Naive B cell (primary cell): ENCODE data around the gene FYN. TPM values are rescaled to one million over a fixed set of nuclear protein-coding genes. Genes with fewer than 3 reads are reported as not detected.
"Not testable (repeated sequence)": the region's sequence is repeated elsewhere in the genome, so short reads cannot be mapped to it uniquely, and the experiment has no call there.

Experiments
- ATAC-seq, 2 donors: fragments of 150-1000 bp; cut with Tn5 transposase; 2 replicates each; pipeline ENCODE4 v1.10.0; 2021; ENCODE audit warnings: low read depth in 2 of 2, mild to moderate bottlenecking in 2 of 2, moderate library complexity in 2 of 2
- DNase-seq: peaks from one replicate; pipeline ENCODE4 v3.0.0; 2022
- H3K27ac Mint-ChIP-seq, 6 donors: one replicate each; pipeline ENCODE4 v1.8.0; 2020 to 2022; ENCODE audit warnings: mild to moderate bottlenecking in 6 of 6, mixed read lengths in 6 of 6, moderate library complexity in 5 of 6, inconsistent platforms in 2 of 6
- H3K27me3 Mint-ChIP-seq, 3 donors: one replicate each; pipeline ENCODE4 v1.8.0; 2021 to 2022; ENCODE audit warnings: mixed read lengths in 3 of 3, mild to moderate bottlenecking in 1 of 3
- H3K36me3 Mint-ChIP-seq, 2 donors: one replicate each; pipeline ENCODE4 v1.8.0; 2020 to 2022; ENCODE audit warnings: mixed read lengths in 2 of 2, inconsistent platforms in 1 of 2, mild to moderate bottlenecking in 1 of 2
- H3K4me1 Mint-ChIP-seq, 3 donors: one replicate each; pipeline ENCODE4 v1.8.0; 2020 to 2022; ENCODE audit warnings: mixed read lengths in 3 of 3, inconsistent platforms in 1 of 3, mild to moderate bottlenecking in 1 of 3, moderate library complexity in 1 of 3
- H3K4me3 Mint-ChIP-seq, 8 donors: one replicate each; pipeline ENCODE4 v1.8.0; 2020 to 2022; ENCODE audit warnings: mild to moderate bottlenecking in 8 of 8, mixed read lengths in 8 of 8, moderate library complexity in 8 of 8, inconsistent platforms in 2 of 8
- H3K9me3 Mint-ChIP-seq, 7 donors: one replicate each; pipeline ENCODE4 v1.8.0; 2020 to 2022; ENCODE audit warnings: mixed read lengths in 7 of 7, mild to moderate bottlenecking in 5 of 7, inconsistent platforms in 2 of 7, moderate library complexity in 1 of 7
- polyA plus RNA-seq, 6 donors: library from polyadenylated mRNA; unstranded; fragments of 300-500 nt; fragmentation: Illumina TruSeq; gene quantifications; one replicate each; pipeline ENCODE4 v1.2.3, GENCODE V29; 2021; ENCODE audit warnings: low read depth in 6 of 6

Gene FYN
- polyA plus RNA-seq, 6 donors from 2014 or later = 53.1 to 94.5 (median 78.7) TPM

DNA sequence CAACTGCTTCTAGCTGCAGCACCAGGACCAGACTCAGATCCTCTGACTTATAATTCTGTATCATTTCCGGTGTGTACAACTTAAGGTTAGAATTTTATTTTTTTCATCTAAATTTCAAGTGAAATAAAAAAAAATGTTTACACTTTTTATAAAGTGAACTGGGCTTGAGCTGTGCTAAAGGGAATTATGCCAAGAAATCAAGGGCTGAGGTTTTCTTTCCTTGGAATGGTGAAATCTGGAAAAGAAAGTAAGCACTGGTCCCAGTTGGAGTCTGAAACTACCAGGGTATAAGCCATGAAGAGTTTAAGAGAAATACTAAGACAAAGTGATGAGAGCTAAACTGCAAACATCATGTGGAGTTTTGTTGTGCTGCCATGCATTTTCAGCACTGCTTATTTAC lies 21.7 kb upstream of the FYN start:
- H3K27ac Mint-ChIP-seq = no peak overlapping the region
- ATAC-seq = no peak

DNA sequence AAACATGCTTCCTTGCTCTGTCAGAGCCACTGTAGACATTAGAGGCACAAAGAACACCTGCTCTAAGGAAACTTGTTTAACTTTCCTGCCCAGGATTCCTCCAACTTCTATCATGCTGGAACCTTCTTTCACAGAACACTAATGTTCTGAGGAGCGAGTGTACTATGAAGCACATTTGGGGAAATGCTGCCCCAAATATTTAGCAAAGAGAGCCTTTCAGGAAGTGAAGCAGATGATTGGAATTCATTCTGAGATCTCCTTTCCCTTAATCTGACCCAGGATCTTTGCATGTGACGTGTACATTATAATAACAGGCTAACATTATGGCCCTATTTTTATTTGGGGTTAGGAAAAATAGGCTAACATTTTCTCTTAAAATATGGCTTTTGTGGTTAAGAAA lies 21.0 kb upstream of the FYN start:
- Mint-ChIP-seq H3K4me3 (no peak overlapping the region), H3K4me1 (no peaks in the 10 kb centered on the region), H3K9me3 (no peaks in the 10 kb centered on the region), H3K27me3 (peaks cover 0 to 7% (median 0%) of the 10 kb centered on the region in 3 donors), H3K27ac (peak overlapping the region in 1 of 6 donors; percentile 18), H3K36me3 (no peaks in the 10 kb centered on the region)
- no peak for ATAC-seq
- DNase-seq = no peak

More for the DNA sequence above, 21.7 kb upstream of the FYN start:
- no peak for DNase-seq
- H3K4me1 Mint-ChIP-seq = no peaks in the 10 kb centered on the region
- H3K9me3 Mint-ChIP-seq = no peaks in the 10 kb centered on the region
- H3K4me3 Mint-ChIP-seq = no peak overlapping the region
- no peaks in the 10 kb centered on the region for H3K36me3 Mint-ChIP-seq
- H3K27me3 Mint-ChIP-seq = peaks cover 0 to 7% (median 0%) of the 10 kb centered on the region in 3 donors

DNA sequence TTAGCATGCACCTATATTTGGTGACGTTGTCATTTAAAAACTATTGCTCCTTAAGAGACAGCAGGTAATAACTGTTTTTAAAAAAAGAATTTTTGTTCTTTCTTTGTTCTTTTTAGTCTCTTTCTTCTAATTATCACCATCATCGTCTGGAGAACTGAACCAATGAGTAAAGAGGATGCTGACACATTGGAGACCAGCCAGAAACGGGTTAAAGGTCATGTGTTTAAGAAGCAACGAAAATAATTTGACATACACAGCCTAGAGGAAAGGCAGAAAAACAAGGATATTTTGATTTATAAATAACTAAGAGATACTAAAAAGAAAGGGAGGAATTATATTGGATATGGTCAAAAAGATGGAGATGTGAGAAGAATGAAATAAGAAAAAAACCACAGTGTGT lies 19.2 kb upstream of the FYN start:
- Mint-ChIP-seq H3K4me1 (no peaks in the 10 kb centered on the region), H3K27me3 (peaks cover 0 to 10% (median 0%) of the 10 kb centered on the region in 3 donors), H3K27ac (no peak overlapping the region), H3K9me3 (no peaks in the 10 kb centered on the region), H3K36me3 (no peaks in the 10 kb centered on the region), H3K4me3 (no peak overlapping the region)
- ATAC-seq (no peak), DNase-seq (no peak)

DNA sequence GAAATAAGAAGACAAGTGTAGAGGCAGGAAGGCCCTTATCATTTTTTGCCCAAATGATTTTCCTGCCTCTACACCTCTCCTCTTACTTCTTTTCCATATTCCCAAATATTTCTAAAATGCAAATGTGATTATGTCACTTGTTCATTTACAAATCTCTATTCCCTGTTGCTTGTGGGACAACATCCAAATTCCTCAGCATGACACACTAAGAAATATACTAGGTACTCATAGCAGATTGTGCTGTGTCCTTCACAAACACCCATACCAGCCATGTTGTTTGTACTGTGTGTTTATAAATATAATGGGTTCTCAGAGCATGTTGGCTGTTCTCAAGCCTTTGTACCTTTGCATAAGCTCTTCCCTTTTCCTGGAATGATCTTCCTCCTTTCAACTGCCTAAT lies 17.7 kb upstream of the FYN start:
- peaks cover 0 to 11% (median 0%) of the 10 kb centered on the region in 3 donors for H3K27me3 Mint-ChIP-seq
- peak overlapping the region in 1 of 6 donors; percentile 52 for H3K27ac Mint-ChIP-seq
- no peak overlapping the region for H3K4me3 Mint-ChIP-seq
- ATAC-seq (no peak), DNase-seq (no peak)
- H3K36me3 Mint-ChIP-seq = no peaks in the 10 kb centered on the region
- H3K4me1 Mint-ChIP-seq = no peaks in the 10 kb centered on the region
- peaks cover 0 to 2% (median 0%) of the 10 kb centered on the region in 7 donors for H3K9me3 Mint-ChIP-seq

DNA sequence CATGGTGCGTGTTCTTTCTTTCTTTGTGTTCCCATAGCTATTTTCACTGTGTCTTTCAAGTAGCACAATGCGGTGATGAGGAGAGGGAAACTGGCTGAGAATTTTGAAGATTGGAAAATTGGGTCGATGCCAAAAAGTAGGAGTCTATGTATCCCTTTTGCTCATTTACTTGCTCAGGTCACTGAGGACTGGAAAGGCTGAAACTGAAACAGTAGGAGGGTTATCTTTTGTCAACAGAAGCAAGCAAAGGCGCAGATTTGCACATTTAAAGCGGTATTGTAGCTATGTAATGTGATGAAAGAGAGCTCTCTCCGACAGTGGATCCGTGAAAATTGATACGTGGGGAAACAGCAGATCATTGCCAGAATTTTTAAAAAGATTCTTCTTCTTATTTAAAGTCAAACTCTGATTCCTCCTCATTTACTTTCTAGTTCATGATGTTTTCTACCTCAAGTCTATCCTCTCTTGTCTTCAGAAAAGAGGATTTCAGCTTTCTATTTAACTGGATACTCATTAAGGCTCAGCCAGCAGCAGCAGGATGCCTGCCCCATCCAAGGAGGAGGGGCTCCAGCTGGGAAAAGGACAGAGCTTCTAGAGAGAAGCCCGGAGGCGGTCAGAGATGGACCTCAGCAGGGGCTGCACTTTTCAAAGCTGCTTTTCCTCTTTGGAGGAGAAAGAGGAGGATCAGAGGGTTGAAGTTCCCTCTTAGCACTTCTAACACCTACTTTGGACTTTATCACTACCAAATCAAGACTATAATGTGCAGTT lies 15.9 kb upstream of the FYN start:
- no peak for ATAC-seq
- Mint-ChIP-seq H3K27me3 (peaks cover 0 to 11% (median 6%) of the 10 kb centered on the region in 3 donors), H3K36me3 (peaks cover 7 to 9% of the 10 kb centered on the region in 2 donors), H3K9me3 (peaks cover 0 to 9% (median 7%) of the 10 kb centered on the region in 7 donors), H3K4me3 (no peak overlapping the region), H3K27ac (peak overlapping the region in 1 of 6 donors; percentile 36), H3K4me1 (no peaks in the 10 kb centered on the region)
- no peak for DNase-seq

DNA sequence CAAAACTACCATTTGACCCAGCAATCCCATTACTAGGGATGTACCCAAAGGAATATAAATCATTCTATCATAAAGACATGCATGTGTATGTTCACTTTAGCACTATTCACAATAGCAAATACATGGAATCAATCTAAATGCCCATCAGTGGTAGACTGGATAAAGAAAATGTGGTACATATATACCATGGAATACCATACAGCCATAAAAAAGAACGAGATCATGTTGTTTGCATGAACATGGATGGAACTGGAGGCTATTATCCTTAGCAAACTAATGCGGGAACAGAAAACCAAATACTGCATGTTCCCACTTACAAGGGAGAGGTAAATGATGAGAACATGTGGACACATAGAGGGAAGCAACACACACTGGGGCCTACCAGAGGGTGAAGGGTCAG lies 13.5 kb upstream of the FYN start:
- H3K27me3 Mint-ChIP-seq = peaks cover 0 to 11% (median 6%) of the 10 kb centered on the region in 3 donors
- not testable (repeated sequence) for H3K9me3 Mint-ChIP-seq, H3K36me3 Mint-ChIP-seq, H3K4me3 Mint-ChIP-seq, H3K27ac Mint-ChIP-seq, DNase-seq, H3K4me1 Mint-ChIP-seq, ATAC-seq

DNA sequence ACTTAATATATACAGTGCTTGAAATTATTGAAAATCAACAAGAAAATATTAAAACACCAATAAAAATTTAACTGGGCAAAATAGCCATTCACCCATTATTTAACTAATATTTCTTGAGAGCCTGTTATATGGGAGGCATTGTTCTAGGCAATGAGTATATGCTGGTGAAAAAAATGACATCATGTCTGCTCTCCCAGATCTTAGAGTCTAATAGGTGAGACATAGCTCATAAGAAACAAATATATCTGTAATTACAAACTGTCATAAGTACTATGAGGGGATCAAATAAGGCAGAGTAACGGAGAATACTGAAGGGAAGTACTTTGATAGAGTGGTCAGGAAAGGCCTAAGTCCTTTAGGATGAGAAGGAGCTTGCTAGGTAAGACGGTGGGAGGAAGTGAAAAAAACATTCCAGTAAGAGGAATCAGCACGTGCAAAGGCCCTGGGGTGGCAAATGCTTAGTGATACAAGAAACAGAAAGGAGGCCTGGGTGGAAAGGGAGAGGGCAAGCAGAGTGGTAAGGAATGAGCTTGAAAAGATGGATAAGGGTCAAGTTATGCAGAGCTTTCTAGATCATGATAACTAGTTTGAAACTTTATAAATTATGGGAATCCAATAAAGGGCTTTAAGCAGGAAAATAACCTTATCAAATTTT lies 12.2 kb upstream of the FYN start:
- H3K9me3 Mint-ChIP-seq = peaks cover 5 to 14% (median 10%) of the 10 kb centered on the region in 7 donors
- H3K27ac Mint-ChIP-seq = no peak overlapping the region
- H3K4me1 Mint-ChIP-seq = no peaks in the 10 kb centered on the region
- H3K27me3 Mint-ChIP-seq = peaks cover 0 to 7% (median 4%) of the 10 kb centered on the region in 3 donors
- no peak overlapping the region for H3K4me3 Mint-ChIP-seq
- peaks cover 9 to 11% of the 10 kb centered on the region in 2 donors for H3K36me3 Mint-ChIP-seq
- DNase-seq (no peak), ATAC-seq (no peak)

DNA sequence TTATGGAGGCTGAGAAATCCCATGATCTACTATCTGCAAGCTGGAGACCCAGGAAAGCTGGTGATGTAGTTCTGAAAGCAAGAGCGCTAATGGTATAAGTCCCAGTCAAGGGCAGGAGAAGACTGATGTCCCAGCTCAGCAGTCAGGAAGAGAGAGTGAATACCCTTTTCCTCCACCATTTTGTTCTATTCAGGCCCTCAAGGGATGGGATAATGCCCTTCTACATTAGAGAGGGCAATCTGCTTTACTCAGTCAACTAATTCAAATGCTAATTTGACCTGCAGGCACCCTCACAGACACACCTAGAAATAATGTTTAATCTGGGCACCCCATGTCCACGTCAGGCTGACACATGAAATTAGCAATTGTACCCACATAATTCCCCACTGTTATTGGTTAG lies 10.8 kb upstream of the FYN start:
- DNase-seq = no peak
- no peak for ATAC-seq
- H3K4me1 Mint-ChIP-seq = no peaks in the 10 kb centered on the region
- H3K9me3 Mint-ChIP-seq = peaks cover 6 to 20% (median 13%) of the 10 kb centered on the region in 7 donors
- no peak overlapping the region for H3K4me3 Mint-ChIP-seq
- H3K27me3 Mint-ChIP-seq = peaks cover 0 to 11% (median 4%) of the 10 kb centered on the region in 3 donors
- peak overlapping the region in 1 of 6 donors; percentile 16 for H3K27ac Mint-ChIP-seq
- H3K36me3 Mint-ChIP-seq = peaks cover 9 to 14% of the 10 kb centered on the region in 2 donors

DNA sequence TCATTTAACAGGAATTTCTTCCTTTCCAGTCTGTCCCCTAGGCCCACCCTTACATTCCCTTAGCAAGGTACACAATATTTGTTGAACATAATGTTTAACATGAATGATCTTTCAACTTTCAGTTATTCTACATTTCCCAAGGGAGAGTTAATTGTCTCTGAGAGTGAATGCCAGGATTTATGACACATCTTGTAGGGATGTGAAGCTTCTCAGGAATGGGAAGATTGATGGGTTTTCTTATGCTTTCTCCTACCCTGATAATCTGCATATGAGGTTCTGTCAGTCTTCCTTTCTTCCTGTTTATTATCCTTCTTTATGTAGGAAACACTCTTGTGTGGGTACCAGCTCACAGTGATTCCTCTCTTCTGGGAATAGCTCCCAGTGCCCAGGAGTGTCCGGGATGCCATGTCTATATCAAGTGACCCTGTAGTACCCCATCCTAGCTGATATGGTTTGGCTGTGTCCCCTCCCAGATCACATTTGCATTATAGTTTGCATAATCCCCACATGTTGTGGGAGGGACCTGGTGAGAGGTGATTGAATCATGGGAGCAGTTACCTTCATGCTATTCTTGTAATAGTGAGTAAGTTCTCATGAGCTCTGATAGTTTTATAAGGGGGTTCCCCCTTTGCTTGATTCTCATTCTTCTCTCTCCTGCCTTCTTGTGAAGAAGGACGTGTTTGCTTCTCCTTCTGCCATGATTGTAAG lies 7.1 kb upstream of the FYN start:
- no peak for DNase-seq
- Mint-ChIP-seq H3K27ac (no peak overlapping the region), H3K4me3 (peak overlapping the region in 1 of 8 donors; percentile 44), H3K4me1 (no peaks in the 10 kb centered on the region), H3K27me3 (peaks cover 0 to 6% (median 0%) of the 10 kb centered on the region in 3 donors), H3K9me3 (peaks cover 2 to 15% (median 7%) of the 10 kb centered on the region in 7 donors), H3K36me3 (peaks cover 2 to 12% of the 10 kb centered on the region in 2 donors)
- ATAC-seq = no peak

DNA sequence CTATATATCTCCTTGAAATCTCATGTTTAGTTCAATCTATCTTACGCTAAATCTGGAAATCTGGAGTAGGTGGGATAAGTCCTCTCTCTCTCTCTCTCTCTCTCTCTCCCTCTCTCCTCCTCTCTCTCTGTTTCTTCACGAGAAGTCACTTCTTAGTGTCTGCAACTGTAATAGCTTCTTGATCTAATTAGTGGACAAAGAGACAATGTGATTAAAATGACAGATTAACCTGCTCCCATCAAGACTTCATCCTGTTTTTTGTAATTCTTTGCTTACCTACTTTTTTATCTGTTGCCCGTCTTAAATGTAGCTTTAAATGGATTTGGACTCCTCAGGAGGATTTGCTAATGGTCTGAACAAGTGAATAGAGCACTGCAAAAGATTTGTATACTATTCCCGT lies 2.5 kb upstream of the FYN start:
- H3K4me3 Mint-ChIP-seq = peak overlapping the region in 1 of 8 donors; percentile 11
- peaks cover 0 to 6% of the 10 kb centered on the region in 2 donors for H3K36me3 Mint-ChIP-seq
- ATAC-seq (no peak), DNase-seq (no peak)
- peaks cover 1 to 8% (median 5%) of the 10 kb centered on the region in 7 donors for H3K9me3 Mint-ChIP-seq
- peaks cover 0 to 6% (median 0%) of the 10 kb centered on the region in 3 donors for H3K27me3 Mint-ChIP-seq
- H3K4me1 Mint-ChIP-seq = peaks cover 22 to 28% (median 26%) of the 10 kb centered on the region in 3 donors
- no peak overlapping the region for H3K27ac Mint-ChIP-seq

DNA sequence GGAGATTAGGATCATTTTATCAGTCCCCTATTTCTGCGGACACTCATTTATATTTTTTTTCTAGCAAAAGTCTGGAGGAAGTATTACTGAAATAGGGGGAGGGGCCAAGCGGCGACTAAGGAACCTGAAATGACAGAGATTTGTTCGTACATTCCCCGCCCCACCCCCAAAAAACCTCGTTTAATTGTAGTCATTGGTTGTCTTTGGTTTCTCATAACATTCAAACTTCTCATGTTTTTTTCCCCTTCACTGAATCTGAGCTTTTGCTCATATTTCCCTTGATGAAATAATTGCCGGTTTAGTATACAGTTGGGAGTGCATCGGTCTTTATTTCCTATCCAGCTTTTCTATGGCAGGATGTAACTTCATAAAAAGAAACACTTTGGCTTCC lies 768 bp upstream of the FYN start:
- Mint-ChIP-seq H3K9me3 (peaks cover 0 to 1% (median 0%) of the 10 kb centered on the region in 7 donors), H3K27me3 (no peaks in the 10 kb centered on the region), H3K4me1 (peaks cover 30 to 40% (median 35%) of the 10 kb centered on the region in 3 donors), H3K36me3 (no peaks in the 10 kb centered on the region), H3K27ac (peak overlapping the region in 5 of 6 donors; percentile 69 to 99 (median 96)), H3K4me3 (peak overlapping the region; percentile 89 to 100 (median 97))
- ATAC-seq (peak in 1 of 2 donors; percentile 8), DNase-seq (peak; percentile 61)

DNA sequence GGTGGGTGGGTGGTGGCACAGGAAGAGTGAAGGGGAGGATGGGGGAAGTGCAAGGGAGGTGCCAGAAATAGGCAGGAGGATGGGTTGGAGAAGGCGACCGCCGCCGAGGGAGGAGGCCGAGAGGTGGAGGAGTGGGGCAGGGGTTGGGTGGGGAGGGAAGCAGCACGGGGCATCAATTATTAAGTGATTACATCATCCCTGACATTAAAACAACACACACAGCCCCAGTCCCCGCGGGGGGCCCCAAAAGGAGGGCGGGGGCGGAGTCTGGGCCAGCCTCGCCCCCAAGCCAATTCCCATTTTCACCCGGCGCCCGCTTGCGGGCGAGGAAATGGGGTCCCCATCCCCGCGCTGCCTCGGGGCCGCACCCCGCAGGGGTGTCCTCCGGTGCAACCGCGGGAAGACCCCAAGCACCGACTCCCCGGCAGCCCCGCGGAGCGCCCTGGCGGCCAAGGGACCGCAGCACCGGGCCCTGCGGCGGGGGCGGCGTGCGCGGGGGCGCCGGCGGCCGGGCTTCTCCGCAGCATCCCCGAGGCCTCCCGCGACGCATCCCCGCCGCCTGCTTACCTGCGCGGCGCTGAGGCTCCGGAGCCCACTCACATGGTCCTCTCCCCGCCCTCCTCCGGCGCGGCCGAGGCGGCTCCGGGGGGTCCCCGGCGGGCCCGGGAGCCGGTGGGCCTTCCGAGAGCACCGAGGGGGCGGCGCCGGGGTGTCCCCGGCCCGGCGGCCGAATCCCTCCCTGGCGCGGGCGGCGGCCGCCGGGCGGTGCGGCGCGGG lies 663 bp downstream of the FYN start:
- H3K27me3 Mint-ChIP-seq = no peaks in the 10 kb centered on the region
- peak overlapping the region; percentile 89 to 99 (median 94) for H3K4me3 Mint-ChIP-seq
- H3K4me1 Mint-ChIP-seq = peaks cover 39 to 42% (median 40%) of the 10 kb centered on the region in 3 donors
- ATAC-seq (peak; percentile 19 to 21), DNase-seq (peak; percentile 53)
- peaks cover 0 to 1% (median 0%) of the 10 kb centered on the region in 7 donors for H3K9me3 Mint-ChIP-seq
- peak overlapping the region in 4 of 6 donors; percentile 84 to 99 (median 90) for H3K27ac Mint-ChIP-seq
- no peaks in the 10 kb centered on the region for H3K36me3 Mint-ChIP-seq
